Activated CD8-positive, alpha-beta memory T cell treated with anti-CD3 and anti-CD28 coated beads, Interleukin-2, amount 50 U/mL, for 24 hours (primary cell): ENCODE data around the gene SUN5.
"Not testable (repeated sequence)": the region's sequence is repeated elsewhere in the genome, so short reads cannot be mapped to it uniquely, and the experiment has no call there.

ENCODE experiments used
- DNase-seq: peaks from one replicate; pipeline ENCODE4 v3.0.0-alpha.2; 2020; ENCODE audit errors: extremely low read depth

SUN5 gene, protein sequence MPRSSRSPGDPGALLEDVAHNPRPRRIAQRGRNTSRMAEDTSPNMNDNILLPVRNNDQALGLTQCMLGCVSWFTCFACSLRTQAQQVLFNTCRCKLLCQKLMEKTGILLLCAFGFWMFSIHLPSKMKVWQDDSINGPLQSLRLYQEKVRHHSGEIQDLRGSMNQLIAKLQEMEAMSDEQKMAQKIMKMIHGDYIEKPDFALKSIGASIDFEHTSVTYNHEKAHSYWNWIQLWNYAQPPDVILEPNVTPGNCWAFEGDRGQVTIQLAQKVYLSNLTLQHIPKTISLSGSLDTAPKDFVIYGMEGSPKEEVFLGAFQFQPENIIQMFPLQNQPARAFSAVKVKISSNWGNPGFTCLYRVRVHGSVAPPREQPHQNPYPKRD

DNA sequence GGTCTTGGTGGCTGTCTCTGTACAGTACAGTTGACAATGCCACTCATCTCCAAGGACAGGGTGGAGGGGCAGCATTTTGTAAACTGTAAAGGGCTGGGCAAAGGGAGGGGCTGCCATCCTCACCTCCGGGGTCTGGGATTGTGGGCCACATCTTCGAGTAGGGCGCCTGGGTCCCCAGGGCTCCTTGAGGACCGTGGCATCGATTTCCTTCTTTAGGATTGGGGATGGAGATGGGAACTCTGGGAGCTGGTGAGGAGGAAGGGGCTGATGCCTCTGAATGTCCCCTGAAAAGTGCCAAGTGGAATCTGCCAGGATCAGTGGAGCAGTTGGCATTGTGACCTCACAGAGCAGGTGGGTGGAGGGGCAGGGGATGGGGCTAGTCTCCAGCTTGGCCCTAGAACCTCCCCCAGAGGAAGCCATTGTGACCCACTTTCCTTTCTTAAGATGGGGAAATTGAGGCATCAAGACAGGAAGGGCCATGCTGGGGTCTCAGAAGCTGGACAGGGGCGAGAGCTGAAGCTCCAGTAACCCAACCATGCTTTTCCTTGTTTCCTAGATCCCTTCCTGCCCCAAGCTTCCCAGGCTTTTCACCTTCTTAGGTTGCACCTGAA lies at the start of gene SUN5:
Gene SUN5 (minus strand): TSS at position 293 of the 611 bp plus-strand sequence. CDS start 93 bp downstream, at position 200.
- no peak for DNase-seq

DNA sequence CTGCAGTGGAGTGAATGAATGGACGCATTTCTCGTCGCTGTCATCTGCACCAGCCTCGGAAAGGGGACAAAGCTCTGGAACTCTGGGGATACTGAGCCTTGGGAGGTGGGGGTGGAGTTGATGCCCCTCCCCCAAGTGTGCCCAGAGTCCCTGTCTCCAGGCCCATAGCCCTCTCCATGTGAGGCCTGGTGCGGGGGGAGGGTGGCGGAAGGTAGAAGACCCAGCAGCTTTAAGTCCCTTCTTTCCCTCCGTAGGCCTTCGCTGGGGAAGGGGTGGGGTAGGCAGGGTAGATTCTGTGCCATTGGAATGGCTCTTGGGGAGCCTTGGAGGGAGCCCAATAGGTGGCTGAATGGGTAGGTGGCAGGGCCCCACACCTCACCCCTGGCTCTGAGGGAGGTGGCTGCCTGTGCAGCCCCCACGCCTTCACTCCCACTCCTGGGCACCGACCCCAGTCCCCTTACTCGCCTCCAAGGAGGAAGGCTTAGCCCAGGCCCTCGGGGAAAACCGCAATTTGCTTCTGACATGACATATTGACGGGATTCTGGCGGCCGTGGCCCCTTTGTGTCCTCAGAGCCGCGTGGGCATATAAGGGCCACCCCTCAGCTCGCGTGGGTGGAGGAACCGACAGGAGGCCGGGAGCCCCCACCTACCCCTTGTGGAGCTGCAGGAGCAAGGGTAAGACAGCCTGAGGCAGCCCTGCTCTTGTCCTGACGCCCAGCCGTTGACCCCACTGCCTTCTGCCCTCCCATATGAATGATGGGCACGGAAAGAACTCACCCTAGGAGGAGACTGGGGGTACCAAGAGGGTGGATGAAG lies 49.3 kb upstream of the SUN5 start, which contains the start of gene BPIFB3:
Gene BPIFB3 (plus strand): TSS at position 613 of the 816 bp plus-strand sequence. CDS start 1,533 bp downstream, outside the sequence.
- no peak for DNase-seq

DNA sequence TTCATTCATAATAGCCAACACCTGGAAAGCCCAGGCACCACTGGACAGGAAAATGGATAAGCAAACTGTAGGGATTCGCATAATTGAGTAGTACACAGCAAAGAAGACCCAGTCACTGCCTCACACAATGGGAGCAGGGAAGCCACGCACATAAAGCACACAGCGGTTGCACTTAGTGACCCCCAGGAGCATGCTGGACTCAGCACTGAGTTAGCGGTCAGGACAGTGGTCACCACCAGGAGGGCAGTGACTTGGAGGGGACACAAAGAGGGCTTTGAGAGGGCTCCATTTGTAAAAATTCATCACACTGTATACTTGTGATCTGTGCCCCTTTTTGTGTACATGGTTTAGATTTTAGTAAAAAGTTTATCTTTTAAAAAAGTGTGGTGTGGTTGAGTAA lies 47.1 kb upstream of the SUN5 start:
- no peak for DNase-seq

DNA sequence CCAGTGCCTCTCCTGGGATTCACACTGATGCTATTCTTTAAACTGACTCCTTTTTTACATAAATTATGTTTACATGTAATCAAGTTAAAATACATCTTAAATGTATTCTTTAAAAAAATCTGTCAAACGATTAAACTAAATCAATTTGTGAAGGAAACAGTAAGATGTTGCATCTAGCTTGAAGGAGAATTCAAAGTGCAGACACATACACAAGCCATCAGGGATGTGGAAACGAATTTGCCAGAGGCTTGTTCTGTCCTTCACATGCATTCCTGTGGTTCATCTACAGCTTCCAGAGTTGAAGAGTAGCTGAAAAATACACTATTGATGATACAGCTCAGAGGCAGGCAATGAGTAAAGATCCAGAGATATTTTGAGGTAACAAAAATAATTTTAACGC lies 42.2 kb upstream of the SUN5 start:
- DNase-seq: no peak

DNA sequence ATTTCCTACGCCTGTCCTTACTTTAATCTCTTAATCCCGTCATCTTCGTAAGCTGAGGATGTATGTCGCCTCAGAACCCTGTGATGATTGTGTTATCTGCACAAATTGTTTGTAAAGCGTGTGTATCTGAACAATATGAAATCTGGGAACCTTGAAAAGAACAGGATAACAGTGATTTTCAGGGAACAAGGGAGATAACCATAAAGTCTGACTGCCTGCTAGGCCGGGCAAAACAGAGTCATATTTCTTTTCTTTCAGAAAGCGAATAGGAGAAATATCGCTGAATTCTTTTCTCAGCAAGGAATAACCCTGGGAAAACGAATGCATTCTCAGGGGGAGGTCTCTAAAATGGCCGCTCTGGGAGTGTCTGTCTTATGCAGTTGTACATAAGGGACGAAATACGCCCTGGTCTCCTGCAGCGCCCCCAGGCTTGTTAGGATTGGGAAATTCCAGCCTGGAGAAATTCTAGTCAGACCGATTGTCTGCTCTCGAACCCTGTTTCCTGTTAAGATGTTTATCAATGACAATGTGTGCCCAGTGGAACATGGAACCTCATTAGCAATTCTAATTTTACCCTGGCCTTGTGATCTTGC lies 41.0 kb upstream of the SUN5 start:
- not testable (repeated sequence) for DNase-seq

DNA sequence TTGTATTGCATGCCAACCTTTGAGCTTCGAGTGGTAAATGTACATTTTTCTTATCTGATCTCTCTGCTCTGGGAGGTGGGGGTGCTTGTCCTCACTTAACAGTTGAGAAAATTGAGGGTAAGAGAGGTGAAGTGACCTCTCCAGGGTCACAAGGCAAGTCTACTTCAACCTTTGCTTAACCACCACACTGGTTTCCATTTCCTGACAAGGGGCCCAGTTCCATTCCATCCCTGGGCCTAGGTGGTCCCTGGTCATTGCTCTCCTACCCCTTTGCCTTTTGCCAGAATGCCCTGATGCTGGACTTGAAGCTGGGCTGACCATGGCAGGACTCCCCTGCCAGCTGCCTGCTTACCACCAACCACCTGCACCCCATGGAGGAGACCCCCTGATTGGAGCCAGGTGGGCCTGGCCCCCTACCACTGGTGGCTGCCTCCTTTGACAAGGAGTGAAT lies 39.5 kb upstream of the SUN5 start:
- no peak for DNase-seq

DNA sequence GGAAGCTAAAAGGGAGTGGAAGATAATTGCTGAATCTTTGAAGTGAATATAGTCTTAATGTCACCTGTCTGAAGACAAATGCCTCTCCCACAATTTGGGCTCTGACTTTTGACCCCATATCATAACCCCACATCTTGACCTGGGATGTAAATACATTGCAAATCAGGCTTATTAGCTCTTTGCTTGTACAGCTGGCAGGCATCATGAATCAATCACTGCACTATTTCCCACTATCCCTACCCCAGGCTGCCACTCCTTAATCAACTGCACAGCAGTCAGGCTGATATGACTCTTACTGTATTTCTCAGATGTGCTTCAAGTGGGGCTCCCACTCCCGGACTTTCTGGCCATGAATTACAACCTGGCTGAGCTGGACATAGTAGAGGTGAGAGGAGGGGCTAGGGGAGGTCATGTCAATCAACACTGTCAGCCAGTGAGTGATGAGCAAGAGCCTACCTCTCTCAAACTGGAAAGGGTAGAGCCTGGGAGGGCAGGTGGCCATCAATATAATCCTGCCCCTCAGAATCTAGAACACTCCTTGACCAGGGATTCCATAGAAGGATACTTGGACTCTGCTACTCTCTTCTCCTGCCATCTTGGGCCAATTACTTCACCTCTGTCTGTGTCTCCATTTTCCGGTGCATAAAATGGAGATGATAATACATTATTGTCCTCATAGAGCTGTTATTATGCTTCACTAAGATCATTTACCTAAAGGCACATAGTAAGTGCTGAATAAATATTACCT lies 38.9 kb upstream of the SUN5 start:
- DNase-seq: no peak

DNA sequence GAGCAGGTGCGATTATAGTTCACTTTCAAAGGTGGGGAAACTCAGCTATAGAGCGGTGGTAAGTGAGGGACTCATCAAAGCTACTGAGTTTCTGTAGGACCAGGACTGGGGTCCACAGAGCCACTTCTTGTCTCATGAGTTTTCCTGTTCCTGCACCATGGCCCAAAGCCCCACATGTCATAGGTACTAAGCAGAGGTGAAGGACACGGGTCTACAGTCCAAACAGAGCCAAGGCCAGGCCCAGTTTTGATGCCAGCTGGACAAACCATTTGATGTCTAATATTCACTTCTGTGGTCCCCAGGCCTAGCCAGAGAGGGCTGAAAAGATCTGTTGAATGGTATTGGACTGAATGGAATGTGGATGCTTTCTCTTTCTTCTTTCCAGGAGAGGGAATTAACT lies 38.2 kb upstream of the SUN5 start:
- no peak for DNase-seq

DNA sequence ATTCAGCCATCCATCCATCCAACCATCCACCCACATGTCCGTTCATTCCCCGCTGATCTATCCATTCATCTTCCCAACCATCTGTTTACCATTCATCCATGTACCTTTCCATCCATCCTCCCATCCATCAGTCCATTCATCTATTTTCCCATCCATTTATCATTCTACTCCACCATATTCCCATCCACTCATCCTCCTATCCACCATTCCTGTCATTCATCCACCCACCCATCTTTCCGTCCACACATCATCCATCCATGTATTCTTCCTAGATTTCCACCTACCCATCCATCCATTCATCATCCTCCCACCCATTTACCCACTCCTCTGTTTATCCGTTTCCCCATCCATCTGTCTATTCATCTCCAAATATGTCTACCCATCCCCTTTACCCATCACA lies 34.0 kb upstream of the SUN5 start:
- DNase-seq: no peak

DNA sequence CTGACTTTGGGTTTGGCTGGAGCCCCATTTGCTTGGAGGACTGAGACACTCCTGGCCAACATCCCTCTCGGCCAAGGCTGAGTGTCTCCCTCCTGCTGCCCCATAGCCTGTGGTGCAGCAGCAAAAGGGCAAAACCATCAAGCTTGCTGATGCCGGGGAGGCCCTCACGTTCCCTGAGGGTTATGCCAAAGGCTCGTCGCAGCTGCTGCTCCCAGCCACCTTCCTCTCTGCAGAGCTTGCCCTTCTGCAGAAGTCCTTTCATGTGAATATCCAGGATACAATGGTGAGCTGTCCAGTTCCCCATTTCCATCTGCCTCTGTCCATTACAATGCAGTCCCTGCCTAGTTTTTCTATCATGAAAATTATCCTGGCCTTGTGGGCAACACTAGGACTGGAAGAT lies 33.2 kb upstream of the SUN5 start:
- no peak for DNase-seq

DNA sequence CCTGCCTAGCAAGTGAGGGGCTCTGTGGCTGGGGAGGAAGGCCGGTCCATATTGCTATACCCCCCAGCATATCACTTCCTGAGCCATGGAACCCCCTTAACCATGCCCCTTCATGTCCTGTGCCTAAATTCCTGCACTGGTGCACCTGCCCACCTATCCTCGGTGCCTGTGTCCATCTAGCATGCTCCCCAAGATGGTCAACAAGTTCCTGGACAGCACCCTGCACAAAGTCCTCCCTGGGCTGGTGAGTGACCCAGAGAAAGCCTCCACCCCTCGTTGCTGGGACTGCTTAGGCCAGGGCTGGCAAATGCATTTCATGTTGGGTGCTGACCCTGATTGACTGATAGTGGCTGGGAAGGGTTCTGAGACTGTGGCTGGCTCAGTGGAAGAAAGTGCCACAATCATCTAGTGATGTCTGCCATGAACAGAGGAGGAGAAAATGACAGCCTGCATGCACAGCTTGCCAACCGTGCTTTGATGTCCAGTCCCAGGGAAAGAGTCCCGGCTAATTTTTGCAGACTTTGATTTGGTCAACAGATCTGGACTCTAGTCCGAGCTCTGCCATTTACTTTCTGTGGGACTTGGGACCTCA lies 30.8 kb upstream of the SUN5 start:
- no peak for DNase-seq

DNA sequence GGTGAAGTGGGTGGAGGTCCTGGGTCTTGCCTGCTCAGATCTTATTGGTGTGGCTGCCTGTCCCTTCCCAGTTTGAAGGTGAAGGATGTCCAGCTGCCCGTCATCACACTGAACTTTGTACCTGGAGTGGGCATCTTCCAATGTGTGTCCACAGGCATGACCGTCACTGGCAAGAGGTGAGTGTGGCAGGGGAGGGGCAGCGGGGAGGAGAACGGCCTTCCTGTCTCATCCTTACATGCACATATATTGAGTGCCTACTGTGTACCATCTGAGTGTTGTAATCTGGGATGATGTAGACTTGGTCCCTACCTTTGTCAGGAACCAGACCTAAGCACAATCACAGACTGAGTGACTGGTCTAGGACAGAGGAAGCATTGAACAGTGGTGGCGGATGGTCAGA lies 29.9 kb upstream of the SUN5 start:
- no peak for DNase-seq

DNA sequence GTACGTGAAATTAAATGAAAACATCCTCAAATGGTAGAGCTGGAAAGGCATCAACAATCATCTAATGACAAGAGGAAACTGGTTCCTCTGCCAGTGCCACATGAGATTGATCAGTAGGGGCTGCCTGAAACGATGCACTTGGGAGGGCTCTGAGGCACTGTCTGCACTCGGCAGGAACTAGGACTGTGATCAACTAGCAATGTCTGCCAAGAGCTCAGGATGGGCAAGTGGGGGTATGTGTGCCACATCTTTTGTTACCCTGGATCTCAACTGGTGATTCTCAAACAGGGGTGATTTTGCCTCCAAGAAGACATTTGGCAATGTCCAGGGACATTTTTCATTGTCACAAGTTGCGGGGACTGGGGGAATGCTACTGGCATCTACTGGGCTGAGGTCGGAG lies 29.1 kb upstream of the SUN5 start:
- no peak for DNase-seq

DNA sequence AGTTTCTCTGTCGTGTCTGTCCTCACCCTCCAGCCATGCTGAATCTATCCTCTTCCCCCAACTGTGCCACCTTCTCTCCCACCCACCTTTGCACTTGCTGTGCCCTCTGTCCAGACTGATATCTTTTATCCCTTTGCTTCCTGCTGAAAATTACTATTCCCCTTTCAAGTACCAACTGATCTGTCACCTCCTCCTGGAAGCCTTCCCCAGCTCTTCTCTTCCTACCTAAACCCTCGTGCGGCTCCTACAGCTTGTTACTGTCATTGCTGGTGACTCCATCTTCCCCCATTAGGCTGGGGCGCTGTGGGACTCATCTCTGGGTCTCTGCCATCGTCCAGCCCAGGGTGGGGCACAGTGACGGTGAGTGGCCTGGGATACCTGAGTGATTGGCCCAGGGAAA lies 28.3 kb upstream of the SUN5 start:
- no peak for DNase-seq

DNA sequence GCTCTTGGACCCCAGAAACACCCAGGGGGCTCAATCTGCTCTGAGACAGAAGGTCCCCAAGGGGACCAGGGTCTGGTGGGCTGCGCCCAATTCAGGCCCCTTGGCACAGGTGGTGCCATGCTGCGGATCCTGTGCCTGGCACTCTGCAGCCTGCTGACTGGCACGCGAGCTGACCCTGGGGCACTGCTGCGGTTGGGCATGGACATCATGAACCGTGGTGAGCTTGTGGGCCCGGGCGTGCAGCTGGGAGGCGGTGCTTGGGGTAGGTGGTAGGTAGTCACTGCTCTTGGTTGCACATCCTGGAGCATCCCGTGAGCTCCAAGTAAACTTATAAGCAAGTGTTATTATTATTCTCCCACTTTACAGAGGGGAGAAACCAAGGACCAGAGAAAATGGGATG lies 27.3 kb upstream of the SUN5 start, which contains the start of gene BPIFB6:
Gene BPIFB6 (plus strand): TSS at position 118 of the 400 bp plus-strand sequence. CDS start 0 bp downstream, at position 118.
- no peak for DNase-seq

DNA sequence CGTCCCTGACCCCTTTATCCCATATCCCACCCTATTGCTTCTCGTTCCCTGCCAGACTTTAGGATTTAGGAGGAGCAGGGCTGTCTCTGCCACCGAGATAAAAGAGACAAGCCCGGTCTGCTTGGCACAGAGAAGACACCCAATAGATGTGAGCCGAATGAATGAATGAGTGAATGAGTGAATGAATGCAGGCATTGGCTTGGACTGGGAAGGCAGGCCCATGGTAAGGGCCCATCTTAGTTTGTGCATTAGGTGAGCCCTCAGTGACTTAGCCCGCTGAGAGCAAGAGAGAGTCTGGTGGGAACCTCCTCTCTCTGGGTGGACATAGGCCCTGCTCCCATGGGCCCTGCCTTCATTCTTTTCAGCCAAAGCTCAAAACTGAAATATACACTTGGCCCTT lies 26.3 kb upstream of the SUN5 start:
- DNase-seq: no peak

DNA sequence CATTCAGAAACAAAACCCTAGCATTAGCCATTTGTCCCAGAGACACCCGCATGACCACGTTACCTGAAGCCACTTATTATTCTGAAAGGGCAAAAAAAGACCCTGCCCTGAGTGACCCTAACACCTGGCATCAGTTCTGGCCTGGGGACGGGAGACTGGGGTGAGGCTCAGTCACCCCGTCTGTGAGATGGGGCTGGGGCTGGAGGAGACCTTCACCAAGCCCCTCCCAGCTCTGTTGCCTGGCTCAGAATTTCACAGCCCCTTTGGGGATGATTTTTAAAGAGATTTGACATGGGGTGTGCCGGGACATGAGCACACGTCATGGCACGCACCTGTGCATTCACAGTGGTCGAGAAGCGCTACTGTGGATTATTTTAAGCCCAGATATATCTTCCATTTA lies 25.8 kb upstream of the SUN5 start:
- no peak for DNase-seq

DNA sequence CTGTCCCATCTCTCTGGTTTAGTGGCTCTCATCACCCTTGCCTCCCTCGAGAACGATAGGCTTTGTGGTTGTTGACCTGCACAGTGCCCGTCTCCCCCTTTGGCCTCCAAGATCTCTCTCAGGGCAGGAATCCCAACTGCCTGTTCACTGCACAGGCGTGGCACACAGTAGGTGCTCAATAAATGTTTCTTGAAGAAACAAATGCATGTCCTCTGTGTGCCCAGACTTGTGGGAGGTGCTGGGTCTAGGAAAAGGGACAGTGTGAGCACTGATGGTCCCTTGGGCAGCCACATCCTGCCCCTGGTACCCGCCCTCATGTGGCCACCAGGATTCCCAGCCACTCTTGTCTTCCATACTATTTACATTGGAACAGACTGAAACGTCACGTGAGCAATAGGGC lies 24.6 kb upstream of the SUN5 start:
- no peak for DNase-seq

DNA sequence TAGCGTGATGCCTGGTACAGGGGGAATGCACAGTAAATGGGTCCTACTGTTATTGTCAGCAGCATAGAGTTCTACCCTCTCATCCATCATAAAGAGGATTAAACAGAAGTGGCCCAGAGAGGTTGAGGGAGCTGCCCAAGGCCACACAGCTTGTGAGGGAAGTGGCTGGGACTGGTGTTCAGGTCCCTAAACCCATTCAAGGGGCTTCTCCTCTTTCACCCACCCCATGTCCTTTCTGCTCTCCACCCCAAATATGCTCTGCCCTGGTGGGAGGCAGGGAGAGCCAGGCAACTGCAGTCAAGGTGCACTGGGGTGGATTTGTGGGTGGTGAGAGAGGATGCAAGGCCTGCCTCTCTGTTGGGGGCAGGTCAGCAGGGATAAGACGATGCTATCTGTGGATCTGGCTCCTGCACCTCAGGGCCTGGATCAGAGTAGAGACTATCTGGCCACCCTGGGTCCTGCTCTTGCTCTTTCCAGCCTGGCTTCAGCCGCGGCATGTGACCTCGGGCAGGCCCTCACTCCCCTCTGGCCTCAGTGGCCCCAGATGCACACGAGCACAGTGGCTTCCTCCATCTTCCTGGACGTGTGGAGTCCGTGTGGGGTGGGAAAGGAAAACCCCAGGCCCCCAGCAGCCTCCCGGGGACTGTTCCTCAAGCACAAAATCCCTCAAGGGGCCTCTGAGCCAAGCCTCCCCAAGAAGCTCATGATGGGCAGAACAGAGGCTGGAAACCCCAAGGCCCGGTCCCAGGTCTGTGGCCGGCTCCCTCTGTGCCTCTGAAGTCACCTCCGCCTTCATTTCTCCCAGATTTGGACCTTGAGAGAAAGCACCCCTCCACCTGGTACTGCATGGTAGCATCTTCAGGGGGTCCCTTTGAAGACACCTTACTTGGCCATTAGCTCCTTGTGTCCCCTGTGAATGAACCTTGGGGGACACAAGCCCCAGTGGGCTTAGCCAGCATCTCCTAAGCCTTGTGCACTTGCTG lies 23.8 kb upstream of the SUN5 start:
- DNase-seq: no peak
